Measurements from ENCODE around the gene PHETA1.
"Not testable (repeated sequence)": the region's sequence is repeated elsewhere in the genome, so short reads cannot be mapped to it uniquely, and the experiment has no call there.

Gene PHETA1

DNA sequence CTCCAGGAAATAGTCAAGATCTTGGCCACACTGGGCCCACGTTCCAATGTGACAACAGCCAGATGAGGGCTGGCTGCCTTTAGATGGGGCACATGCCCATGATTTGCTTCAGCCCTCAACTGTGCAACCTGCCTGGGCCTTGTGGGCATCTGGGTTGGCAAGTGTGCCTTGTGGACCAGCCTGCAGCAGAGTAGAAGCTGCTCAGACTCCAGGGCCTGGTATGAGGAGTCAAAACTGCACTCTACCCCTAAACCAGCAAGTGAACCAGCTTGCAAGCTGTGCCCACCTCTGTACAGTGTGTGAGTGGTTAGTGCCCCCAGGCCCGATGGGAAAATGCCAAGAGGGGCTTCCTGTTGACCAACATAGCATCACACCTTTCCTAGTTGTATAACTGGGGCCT, 17.9 kb downstream of the PHETA1 start:
- no peak for DNase-seq

GRCh38 chr12:111349748-111350520, 19.0 kb downstream of the PHETA1 start:
- no peak for DNase-seq

DNA sequence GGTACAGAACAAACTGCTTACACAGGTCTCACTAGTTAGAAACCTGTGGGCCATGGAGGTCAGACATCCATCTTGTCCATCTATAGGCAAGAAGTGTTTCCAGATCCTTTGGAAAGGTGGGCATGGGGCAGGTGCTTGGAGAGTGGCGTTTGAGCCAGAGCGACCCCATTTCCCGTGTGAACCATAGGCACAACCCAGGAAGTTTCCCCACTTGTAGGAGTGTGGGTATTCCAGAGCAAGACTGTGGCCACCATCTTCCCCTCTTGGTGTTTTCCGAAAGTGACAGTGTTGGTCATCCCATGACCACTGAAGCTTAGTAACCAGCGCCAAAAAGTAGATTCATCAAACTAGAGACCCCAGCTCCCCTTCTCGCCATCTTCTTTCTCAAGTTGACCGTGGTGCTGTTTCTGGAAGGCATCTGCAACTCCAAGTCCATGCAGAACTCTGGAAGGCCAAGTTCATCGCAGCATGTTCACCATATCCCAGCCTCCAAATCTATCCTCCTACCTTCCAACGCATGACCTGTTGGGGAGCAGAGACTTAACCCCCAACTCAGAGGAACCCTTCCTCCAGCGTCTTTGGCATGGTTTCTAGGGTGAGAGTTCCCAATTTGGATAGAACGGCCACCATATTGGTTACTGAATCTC, 19.7 kb downstream of the PHETA1 start:
- no peak for DNase-seq

DNA sequence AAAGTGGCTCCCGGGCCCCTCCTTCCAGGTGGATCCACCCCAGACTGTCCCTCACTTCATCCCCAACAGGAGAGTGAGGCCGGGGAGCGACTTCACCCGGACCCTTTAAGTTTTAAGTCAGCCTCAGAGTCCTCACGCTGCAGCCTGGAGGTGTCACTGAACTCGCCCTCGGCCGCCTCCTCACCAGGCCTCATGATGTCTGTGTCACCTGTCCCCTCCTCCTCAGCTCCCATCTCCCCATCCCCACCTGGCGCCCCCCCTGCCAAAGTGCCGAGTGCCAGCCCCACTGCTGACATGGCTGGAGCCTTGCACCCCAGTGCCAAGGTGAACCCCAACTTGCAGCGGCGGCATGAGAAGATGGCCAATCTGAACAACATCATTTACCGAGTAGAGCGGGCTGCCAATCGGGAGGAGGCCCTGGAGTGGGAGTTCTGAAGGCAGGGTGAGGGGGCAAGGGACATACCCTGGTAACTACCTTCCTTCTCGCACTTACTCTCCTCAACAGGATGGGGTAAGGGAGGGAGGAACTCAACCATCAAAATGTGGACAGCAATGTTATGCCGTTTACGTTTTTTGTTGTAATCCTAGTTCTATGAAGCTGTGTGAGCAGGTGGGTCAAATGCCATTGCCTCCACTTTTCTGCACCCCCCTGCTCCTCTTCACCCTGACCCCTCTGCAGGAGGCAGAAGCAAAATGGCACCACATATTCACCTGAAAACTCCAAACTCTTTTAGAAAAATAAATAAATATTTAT, 20.8 kb downstream of the PHETA1 start:
- DNase-seq = no peak

GRCh38 chr12:111344254-111344875, 24.5 kb downstream of the PHETA1 start:
- DNase-seq = no peak

DNA sequence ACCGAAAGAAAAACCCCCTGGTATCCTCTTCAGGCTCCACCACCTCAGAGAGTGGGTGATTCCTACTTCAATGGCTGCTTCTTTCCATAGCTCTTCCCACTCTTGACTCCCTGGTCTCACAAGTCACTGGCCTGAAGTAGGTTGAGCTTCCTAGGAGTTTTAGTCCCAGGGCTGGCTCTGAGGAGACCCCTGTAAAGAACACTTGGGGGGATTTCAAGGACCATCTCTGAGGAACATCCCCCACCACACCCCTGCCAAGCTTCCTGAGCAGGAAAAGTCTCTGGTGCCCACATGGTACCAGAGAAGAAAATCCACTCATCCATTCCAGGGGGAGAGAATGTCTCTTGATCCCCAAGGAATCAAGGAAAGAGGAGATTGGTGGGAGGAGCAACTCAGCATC, 25.7 kb downstream of the PHETA1 start:
- DNase-seq = no peak

DNA sequence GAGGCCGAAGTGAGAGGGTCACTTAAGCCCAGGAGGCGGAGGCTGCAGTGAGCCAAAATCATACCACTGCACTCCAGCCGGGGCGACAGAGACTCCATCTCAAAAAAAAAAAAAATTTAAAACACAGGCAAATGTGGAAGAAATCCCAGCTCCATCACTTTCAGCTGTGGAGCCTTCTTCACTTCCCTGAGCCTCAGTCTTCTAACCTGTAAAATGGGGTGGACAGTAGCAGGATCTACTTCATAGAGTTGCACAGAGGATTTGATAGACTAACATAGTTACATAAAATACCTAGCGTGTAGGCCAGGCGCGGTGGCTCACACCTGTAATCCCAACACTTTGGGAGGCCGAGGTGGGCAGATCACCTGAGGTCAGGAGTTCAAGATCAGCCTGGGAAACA, 26.5 kb downstream of the PHETA1 start:
- no peak for DNase-seq

DNA sequence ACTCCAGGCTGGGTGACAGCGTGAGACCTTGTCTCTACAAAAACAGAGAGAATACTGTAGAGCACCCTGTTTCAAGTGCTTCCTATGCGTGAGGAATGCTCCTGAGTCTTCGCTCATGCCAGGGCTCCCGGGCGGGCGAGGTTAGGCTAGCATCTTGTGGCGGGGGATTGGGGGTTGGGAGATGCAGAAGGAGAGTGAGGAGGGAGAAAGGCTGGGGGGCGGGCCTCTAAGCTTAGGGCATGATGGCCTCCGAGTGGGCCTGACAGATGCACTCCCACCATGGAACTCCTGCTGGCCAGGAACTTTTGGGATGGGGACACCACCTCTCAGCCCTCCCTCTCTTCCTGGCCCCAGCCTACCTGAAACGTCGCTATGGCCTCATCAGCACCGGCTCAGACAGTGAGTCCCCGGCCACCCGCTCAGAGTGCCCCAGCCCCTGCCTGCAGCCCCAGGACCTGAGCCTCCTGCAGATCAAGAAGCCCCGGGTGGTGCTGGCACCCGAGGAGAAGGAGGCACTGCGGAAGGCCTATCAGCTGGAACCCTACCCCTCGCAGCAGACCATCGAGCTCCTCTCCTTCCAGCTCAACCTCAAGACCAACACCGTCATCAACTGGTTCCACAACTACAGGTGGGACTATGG, 27.3 kb downstream of the PHETA1 start:
- DNase-seq = no peak

GRCh38 chr12:111340680-111341079, 28.2 kb downstream of the PHETA1 start:
- not testable (repeated sequence) for DNase-seq

DNA sequence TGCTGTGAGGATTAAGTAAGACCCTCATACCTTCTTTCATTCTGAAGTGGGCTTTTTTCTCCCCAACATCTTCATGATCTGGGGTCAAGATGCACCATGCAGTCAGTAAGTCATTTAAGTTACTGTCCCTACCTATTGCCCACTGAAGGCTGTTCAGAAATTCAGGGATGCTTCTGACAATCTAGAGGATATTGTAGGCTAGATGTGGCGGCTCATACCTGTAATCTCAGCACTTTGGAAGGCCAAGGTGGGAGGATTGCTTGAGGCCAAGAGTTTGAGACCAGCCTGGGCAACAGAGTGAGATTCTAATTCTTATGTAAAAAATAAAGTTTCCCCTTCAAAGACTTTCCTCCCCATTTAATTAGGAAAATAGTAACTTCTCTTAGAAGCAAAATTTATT, 28.7 kb downstream of the PHETA1 start:
- no peak for DNase-seq

DNA sequence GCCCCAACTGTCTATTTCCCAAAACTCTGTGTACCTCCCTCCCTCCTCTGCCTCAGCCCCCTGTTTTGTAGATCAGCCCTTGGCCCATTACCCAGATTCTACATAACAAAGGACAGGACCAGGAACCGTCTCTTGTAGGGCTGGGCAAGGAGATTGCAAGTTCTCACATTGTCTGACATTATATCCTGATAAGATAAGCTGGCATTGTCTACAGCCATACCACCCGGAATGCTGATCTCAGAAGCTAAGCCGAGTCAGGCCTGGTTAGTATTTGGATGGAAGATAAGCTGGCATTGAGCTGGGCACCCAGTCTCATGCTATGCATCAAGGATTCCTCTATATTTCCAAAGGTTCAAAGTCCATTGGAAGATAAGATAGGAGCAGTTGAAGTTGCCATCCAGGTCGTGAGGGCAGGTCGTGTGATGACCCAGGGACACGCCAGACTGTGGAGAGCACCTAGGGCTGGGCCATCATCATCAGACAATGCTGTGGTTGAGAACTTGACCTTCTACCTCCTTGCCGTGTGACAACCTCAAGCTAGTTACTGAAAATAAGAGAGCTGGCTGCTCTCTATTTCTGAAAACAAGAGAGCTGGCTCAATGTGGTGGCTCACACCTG, 29.5 kb downstream of the PHETA1 start:
- no peak for DNase-seq

DNA sequence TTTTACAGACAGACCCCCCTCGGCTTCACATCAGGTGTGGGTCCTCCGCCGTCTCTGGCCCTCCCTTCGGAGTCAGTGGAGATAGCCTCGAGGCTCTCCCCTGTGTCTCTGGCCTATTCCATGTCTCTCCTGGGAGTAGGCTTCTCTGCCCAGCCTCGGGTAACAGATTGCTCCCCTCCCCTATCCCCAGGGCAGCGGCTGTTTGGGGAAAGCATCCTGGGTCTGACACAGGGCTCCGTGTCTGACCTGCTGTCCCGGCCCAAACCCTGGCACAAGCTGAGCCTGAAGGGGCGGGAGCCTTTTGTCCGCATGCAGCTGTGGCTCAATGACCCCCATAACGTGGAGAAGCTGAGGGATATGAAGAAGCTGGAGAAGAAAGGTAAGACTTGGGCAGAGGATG, 30.8 kb downstream of the PHETA1 start:
- no peak for DNase-seq

GRCh38 chr12:111337371-111337770, 31.5 kb downstream of the PHETA1 start:
- no peak for DNase-seq

DNA sequence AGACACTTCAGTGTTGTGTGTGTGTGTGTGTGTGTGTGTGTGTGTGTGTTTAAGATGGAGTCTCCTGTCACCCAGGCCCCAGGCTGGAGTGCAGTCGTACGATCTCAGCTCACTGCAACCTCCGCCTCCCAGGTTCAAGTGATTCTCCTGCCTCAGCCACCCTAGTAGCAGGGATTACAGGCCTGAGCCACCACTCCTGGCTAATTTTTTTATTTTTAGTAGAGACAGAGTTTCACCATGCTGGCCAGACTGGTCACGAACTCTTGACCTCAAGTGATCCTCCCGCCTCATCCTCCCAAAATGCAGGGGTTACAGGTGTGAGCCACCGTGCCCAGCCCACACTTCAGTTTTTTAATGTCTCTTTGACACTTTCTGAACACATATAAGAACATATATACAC, 32.5 kb downstream of the PHETA1 start:
- DNase-seq = not testable (repeated sequence)

DNA sequence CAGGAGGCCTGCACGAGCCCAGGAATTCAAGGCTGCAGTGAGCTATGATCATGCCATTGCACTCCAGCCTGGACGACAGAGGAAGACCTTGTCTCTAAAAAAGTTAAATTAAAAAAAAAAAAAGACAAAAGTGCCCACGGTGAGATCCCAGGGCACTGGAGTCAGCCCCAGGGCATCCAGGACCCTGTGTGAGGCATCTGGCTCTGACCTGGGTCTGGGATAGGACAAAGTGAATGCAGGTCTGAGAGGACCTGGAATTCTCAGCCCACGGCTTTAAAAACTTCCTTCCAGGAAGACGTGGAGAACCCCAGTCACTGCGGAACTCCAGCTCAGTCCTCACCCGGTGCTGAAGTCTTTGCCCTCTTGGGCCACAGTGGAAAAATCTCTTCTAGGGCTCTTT, 33.1 kb downstream of the PHETA1 start:
- no peak for DNase-seq

DNA sequence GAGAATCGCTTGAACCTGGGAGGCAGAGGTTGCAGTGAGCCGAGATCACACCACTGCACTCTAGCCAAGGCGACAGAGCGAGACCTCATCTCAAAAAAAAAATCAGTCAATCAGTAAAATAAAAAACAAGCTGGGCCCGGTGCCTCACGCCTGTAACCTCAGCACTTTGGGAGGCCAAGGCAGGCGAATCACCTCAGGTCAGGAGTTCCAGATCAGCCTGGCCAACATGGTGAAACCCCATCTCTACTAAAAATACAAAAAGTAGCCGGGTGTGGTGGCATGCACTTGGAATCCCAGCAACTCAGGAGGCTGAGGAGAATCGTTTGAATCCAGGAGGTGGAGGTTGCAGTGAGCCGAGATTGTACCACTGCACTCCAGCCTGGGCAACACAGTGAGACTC, 33.6 kb downstream of the PHETA1 start:
- not testable (repeated sequence) for DNase-seq

DNA sequence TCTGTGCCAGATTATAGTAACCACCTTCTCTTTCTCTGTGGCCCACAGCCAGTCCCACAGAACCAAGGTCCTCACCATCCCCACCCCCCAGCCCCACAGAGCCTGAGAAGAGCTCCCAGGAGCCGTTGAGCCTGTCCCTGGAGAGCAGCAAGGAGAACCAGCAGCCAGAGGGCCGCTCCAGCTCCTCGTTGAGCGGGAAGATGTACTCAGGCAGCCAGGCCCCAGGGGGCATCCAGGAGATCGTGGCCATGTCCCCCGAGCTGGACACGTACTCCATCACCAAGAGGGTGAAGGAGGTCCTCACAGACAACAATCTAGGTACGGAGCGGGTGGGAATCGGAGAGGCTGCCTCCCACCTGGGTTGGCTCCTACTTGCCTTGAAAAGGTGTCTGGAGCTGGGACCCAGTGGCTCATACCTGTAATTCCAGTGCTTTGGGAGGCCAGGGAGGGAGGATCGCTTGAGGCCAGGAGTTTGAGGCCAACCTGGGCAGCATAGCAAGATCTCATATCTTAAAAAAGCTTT, 34.4 kb downstream of the PHETA1 start:
- DNase-seq = no peak

GRCh38 chr12:111330800-111331752, 37.8 kb downstream of the PHETA1 start:
- DNase-seq = no peak

GRCh38 chr12:111328138-111328537, 40.8 kb downstream of the PHETA1 start:
- no peak for DNase-seq

DNA sequence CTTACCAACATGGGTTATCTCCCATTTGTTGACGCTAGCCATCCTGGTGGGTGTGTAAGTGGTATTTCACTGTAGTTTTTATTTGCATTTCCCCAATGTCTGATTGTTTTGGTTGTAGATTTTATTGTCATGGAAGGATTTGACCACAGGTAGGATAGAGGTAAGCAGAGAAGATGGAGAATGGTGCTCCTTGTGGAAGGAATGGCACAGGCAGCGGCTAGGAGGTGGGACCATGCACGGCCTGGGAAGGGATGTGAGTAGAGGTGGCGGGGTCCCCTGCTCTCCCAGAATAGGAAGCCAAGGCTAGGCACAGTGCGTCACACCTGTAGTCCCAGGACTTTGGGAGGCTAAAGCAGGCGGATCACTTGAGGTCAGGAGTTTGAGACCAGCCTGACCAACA, 41.4 kb downstream of the PHETA1 start:
- DNase-seq = no peak
